GM19035 (cell line): ENCODE results near the gene FMNL2.
A peak's percentile ranks its signal among the peaks of the same experiment; 100 is the strongest.

Experiments
- ATAC-seq: cut with Tn5 transposase; IDR thresholded peaks from one replicate; pipeline ENCODE4 v1.9.1; 2021; ENCODE audit not compliant: unreplicated experiment

Gene FMNL2

DNA sequence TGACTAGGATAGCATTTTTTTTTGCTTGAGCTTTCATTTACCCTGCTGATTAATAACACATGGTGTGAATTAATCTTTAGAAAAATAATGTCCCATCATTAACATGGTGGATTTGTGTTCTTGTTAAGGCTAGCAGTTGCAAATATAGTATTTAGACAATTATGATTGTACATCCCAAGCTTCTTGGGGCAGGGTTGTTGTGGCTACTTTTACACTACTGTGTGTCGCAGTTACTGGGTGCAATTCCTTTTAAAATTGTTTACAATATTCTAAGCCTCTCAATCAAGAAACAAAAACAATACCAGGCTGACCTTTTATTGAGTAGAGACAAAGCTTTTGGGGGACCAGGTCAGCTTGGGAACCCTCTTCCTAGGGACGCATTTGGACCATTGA is 2.5 kb downstream of the FMNL2 start:
- ATAC-seq, result no peak

DNA sequence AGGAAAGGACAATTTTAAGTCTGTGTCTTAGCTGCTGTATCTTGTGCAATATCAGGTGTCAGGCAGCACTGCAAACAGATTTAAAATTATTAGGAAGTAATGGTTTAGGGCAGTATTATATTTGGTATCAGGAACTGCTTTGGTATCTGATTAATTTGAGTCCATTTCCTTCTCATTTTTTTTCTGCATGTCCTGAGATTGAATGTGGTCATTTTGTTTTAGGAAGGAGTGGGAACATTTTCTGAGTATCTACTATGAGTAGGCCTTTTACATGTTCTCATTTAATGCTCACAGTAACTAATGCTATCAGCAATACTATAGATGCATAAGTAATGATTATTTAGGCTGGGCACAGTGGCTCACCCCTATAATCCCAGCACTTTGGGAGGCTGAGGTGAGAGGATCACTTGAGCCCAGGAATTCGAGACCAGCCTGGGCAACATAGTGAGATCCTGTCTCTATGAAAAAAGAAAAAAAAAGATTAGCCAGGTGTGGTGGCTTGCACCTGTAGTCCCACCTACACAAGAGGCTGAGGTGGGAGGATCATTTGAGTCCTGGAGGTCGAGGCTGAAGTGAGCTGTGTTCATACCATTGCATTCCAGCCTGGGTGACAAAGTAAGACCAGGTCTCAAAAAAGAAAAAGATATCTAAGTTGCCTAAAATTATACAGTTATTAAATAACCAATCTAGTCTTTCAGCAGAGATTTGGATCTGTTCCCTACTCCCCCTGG is 4.7 kb downstream of the FMNL2 start:
- ATAC-seq, result no peak

DNA sequence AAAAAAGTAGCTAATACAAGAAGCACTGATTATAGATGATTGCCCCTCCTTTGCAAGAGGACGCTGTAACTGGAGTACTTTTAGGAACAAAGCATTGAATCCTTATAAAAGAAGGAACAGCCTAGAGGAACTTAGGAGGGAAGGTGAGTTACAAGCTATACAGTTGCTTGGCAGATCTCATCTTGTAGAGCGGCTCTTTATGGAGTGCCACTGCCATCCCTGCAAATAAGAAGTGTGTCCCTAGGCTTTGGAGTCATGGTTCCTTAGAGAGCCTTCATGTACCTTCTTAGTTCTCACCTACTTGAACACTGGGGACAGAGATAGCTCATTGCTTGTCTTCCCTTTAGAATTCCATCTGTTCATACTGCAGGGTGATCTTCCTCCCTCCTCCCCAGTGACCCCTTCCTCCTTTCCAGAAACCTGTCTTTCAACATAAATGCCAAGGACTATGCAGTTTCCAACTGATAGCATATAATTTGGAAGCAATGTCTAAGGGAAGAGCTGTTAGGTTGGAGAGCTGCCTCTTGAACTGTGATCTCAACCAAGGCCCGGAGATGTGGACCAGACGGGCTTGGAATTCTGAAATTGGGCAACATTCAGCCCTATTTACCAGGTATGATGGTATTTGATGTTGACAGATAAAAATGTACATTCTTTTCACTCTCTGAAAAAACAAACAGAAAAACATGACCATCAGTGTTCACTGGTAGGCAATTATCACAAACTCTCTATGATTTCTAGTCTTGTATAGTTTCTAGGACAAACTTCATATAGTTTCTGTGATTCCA is 7.5 kb downstream of the FMNL2 start:
- ATAC-seq, result no peak

DNA sequence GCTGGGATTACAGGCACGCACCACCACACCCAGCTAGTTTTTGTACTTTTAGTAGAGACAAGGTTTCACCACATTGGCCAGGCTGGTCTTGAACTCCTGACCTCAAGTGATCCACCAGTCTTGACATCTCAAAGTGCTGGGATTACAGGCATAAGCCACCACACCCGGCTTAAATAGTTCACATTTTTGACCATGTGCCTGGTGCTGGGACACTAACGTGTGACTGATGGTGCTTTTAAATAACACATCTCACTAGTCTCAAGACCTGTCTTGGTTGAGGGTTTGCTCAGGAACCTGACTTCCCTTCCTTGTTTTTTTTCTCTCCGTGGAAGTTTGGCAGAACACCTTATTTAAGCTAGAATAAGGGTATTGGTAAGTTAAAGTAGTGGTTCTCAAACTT is 8.5 kb downstream of the FMNL2 start:
- no peak for ATAC-seq

DNA sequence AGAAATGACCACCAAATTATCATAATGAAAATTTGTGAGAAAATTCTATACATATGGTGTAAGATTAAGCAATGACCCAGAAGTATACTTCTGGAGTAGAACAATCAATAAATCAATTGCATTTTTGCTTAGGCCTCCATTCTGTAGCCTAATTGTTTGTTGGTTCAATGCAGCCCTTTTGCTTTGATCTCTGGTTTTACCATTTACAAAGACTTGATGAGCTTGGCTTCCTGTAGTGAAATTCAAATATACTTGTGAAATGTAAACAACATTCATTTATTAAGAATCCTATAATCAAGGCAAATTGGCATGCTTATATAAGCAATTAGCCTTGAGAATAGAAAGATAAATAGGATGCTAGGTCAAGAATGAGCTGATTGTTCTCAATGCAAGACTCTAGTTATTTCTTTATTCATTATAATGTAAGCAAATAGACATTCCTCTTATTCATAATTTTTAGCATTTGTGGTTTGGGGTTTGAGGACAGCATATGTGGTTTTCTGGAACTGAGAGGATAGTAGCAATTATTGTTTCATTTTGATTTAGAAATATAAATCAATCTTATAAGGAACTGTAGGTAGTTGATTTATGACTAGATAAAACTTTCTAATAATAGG is 9.7 kb downstream of the FMNL2 start:
- no peak for ATAC-seq

DNA sequence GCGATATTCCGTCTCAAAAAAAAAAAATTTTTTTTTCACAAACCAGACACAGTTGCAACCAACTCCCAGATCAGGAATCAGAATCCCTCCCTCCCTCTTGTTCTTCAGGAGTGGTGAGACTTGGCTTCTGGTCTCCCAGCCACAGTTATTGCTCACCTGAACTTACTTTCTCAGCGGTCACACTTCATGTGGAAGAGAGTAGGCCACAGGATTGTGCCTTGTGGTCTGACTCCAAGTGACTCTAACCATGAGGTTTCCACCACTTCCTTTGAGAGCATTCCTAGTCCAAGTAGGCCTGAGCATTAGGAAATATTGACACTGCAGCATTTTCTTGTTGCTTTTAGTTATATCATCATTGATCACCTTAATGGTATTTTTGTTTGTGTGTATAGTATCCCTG is 12.1 kb downstream of the FMNL2 start:
- ATAC-seq, result no peak

DNA sequence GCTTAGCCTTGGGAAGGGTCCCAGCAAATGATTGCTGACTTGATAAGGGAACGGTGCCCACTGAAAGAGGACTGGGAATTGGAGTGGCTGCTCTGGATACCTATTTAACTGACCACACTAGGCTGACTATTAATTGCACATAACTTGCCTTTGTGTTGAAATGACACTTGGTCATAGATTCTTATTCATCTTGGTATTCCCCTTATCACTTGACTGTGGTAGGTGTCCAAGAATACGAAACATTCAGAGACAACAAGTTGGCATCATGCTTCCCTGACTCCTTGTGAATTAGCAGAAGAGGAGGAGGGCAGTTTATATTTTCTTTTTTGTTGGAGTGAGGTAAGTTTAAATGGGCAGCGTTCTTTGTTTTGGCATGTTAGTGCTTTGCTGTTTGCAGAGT is 13.4 kb downstream of the FMNL2 start:
- no peak for ATAC-seq

DNA sequence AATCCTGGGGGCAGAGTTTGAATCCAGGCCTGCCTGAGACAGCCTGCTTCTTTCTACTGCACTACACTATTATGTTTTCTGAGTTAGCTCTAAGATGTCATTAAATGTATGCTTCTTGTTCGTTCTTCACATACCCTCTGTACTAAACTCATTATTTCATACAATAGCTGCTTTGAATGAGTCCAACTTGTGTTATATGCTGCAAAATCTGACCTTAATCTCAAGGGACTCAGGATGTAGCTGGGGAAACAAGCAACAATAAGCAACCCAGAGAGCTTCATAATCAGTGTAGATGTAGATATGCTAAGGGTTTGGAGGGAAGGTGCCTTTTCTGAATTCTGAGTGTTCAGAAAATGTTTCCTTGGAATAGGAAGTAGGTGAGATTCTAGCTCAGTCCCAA is 14.4 kb downstream of the FMNL2 start:
- no peak for ATAC-seq

DNA sequence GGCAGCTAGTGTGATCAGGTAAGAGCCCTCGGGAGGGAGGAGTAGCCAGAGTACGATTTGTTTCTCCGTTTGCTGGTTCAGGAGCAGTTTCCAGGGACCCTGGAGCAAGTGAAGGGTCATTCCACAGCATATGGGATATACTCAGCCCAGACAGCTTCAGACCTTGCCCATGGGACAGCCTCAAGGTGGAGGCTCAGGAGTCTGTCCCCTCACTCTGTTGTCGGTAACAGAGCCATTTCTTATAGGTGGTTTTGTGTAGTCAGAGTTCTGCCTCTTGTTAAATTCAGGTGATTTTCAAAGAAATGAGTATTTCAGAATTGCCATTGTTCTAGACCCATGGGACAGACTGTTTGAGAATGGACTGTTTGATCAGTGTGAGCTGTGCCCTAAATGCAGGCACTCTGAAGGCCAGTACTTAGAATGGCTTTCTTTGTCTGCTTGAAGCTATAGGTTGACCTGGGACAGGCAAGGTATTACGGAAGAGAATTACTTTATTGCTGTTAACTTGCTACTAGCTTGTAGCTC is 15.2 kb downstream of the FMNL2 start:
- no peak for ATAC-seq

DNA sequence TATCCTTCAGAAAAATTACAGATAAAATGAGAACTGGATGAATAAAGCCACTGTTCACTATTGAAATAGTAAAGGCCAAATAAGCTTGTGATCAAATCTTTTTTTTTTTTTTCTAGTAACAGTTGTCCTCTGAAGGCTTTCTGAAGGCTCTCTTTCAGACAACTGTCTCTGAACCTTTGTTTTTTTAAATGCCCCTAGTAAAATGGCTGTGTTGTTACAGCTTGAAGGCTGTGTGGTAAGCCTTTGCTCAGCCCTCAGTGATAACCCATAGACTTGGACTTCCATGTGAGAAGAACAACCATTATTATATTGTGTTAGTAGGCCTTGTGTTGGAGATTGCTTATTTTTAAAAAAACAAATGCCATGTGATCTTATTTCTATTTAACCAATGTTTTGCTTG is 17.6 kb downstream of the FMNL2 start:
- no peak for ATAC-seq

DNA sequence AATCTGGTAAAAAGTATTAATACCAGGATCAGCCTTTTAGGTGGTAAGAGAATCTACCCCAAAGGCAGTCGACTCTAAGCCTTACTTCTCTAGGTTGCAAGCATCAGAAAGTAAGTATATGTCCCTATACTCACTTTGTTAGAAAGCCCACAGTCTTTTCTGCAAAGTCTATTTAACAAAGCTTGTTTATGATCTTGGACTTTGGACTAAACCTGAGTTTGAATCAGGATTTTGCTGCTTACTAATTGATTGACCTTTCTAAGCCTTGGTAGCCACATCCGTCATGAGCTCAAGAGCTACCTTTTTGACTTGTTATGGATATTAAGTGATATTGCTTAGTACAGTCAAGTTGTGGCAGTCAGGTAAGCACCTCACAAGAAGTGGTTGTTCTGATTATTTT is 18.4 kb downstream of the FMNL2 start:
- no peak for ATAC-seq

DNA sequence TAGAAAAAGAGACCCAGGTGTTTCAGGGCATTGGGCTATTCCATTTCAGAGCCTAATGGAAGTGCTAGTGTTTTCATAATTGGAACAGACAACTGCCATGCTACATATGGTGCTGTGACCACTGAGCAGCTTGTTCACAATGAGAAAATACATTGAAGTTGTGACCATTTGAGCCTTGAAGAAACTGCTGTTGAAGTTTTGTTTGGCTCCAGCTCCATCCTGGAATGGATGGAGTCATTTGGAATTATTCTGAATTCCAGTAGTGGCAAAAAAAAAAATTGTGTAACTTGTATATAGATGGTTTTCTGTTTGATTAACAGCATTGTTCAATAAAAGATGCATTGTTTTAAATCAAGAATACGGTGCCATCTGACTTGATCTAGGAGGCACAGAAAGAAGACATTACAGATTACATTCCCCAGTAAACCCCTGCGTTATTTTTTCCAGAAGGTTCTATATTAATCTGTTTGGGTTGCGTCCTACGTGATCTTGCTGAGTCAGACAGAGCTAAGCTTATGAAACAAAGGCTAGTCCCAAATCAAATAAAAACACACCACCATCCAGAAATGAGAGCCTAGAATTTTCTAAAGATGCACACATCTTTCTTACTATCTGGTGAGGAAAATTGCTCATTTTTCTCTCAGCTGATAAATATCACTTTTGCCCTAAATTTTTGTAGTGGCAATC is 19.2 kb downstream of the FMNL2 start:
- no peak for ATAC-seq

DNA sequence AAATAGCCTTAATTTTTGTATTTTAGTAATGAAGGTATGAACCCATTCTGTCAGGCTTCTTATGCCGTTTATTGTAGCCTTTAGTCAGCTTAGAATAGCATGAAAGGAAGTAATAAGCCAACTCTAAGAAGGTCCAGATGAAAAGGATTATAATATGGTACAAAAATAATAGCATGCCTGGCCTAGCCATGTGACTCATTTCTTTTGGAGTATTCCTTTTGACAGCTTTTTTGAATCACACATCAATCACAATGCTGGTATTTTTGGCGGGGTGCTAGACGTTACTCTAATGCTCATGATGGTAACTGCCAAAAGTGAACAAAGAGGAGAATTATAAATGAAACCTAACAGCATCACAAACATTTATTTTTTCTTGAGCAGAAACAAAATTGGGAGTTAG is 19.9 kb downstream of the FMNL2 start:
- ATAC-seq, result no peak

DNA sequence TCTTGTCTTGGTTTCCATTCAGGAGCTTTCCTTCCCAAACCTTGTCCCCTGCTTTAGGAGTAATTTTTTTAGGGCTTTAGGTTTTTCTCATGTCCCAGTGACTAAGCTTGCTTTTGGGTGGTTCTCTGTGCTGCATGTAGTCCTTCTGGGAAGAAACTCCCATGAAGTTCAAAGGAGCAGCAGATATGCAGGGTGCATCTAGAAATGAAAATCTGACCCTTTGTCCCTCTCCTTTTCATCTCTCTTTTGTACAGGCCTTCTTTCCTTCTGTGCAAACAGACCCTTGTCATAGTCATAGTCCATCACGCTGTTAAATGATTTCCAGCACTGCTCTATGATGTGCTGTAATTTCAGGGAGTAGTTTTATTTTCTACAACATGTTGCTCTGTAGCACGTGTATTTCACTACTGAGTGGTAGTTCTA is 20.4 kb downstream of the FMNL2 start:
- no peak for ATAC-seq

DNA sequence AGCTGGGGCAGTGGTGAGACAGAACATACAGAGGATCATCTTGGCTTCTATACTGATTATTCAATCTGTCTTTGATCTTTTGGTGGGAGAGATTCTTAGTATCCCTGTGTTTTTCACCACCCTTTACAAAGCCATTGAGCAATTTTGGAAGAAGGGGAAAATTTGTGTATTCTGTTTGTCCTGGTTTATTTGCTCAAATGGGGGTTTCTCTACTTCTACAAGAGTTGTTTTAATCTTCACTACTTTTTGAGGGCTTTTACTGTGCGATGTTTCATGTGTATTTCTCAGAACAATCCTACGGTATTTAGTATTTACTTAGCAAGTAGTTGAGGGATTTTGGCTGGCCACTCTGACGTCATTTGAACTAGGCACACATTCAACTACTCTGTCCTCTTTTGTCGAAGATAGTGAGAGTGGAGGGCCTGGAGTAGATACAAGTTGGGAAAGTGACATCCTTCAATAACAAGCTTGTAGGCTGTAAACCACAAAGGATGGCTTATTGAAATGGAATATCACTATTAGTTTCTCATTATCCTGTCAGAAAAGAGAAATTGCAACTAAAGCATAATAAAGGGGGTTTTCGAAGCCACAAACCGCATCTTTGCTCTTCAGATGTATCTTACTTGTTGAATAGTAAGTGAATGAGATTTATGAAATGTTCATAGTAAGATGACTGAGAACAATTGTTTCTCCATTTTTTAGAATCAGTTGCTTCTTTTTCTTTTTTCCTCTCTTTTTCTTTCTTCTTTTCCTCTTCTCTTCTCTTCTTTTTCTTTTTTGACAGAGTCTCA is 24.8 kb downstream of the FMNL2 start:
- no peak for ATAC-seq

DNA sequence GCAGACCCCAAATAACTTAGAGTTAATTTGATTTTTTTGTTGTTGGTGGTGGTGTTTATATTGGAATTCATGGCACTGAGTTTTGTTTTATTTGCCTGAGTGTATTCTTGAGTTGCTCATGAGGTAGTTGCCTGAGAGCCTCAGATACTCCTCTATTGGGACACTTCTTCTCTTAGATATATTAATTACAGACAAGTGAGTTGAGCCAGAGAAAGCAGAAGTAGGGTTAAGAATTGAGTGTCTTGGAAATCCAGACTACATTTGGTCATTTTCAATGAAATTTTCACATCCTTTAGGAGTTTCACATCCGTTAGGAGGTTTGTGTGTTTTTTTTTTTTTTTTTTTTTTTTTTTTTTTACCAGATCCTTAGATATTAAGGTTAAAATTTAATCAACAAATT is 29.0 kb downstream of the FMNL2 start:
- ATAC-seq, result no peak

DNA sequence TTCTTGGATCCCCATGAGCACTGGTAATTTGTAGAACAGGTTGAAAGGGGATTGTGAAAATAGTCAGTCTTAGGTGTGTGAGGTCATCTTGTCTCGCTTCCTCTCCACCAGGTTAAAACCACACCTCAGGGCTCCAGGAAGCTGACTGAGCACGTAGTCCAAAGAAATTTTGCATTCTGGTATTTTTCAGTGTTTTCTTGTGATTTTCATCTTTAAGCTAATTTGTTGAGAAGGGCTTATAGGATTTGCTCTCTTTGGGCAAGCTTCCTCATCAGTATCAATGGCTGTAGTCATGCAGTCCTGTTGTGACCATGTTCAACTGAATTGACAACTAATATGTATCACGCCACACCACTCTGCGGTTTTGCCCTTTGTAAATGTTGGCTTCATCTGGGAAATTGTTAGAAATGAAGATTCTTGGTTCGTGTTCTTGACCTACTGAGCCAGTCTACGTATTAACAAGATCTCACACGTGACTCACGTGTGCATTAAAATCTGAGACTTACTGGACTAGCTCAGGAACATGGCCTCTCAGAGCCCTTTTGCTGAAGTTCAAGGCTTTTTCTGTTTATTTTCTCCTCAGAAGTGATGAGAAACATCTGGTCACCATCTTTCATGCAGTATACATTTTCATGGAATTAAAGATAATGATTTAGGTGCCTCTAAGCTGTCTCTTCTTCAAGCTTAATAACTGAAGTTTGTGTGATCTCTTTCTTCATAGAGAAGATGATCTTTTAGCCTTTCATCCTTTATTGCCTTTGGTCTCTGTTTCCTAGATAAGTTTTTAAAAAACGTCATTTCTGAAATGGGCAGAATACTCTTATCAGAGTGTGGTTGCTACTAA is 32.8 kb downstream of the FMNL2 start:
- ATAC-seq, result peak; percentile 93

DNA sequence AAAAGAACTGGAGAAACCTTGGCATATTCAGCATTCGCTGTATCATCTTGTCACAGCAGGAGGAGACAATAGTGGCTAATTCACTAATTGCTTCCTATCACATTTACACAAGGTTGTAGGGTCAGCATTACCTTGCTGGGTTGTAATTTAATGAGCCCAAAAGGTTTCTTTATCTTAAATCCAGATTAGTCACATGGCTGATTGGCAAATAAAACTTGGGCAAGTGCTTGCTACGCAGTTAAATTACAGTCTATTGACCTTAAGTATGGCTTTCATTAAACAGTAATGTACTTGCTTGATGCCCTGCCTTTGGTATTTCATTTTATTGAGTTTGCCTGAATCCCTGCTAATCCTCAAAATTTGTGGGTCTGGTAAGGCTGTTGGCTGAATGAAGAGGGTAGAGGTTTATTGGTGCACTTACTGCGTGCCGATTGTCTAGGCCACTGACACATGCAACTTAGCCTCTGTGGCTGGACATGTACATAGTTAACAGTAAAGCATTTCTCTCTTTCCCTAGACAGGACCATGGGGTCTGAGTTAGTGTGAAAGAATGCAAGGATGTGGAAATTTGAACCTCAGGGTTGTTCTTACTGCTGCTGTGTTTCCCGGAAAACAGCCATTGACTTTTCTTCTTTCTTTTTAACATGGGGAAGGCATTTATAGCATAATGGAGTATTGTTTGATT is 34.3 kb downstream of the FMNL2 start:
- no peak for ATAC-seq

DNA sequence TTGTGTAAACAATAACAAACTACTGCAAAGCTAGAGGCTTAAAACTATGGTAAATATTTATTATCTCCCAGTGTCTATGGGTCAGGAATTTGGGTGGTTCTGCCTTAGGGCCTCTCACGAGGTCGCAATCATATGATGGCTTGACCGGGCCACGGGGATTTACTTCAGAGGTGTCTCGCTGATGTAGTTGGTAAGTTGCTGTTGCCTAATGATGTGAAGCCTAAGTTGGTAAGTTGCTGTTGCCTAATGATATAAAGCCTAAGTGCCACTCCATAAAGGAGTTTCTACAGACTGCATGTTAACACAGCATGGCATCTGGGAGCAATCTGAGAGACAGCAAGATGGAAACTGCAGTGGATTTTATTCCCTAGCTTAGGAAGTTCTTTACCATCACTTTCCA is 35.8 kb downstream of the FMNL2 start:
- ATAC-seq, result no peak
